Panc1 (cell line): ENCODE measurements around the gene SLC6A6. TPM values are rescaled to one million over a fixed set of nuclear protein-coding genes. Genes with fewer than 3 reads are reported as not detected.

Source experiments
- ATAC-seq: fragments of 200-7000 bp; cut with Tn5 transposase; 2 replicates; pipeline ENCODE4 v1.9.1; 2020; ENCODE audit warnings: mild to moderate bottlenecking, moderate library complexity
- BruUV-seq: library from RNA; stranded (reverse); fragments of 400-500 nt; replicated peaks from 2 replicates; lab custom pipeline; 2021; lab: Mats Ljungman, UMichigan
- CTCF ChIA-PET: fragments of 300-600 bp; sonication (Branson Sonifier 250); formaldehyde crosslinking; loops from one replicate; lab custom pipeline; 2022; ENCODE audit warnings: antibody characterized with exemption; lab: Charles Lee
- POLR2A ChIA-PET: fragments of 300-600 bp; sonication (Branson Sonifier 250); formaldehyde crosslinking; loops from one replicate; lab custom pipeline; 2022; ENCODE audit warnings: antibody characterized with exemption; lab: Charles Lee
- DNase-seq: peaks from one replicate; pipeline ENCODE4 v3.0.0-alpha.2; 2010; ENCODE audit warnings: low read depth, low spot score
- H3K27ac ChIP-seq: 2 replicates; pipeline ENCODE4 v1.5.1; 2011; ENCODE audit warnings: mild to moderate bottlenecking, low read length, inconsistent platforms
- H3K27me3 ChIP-seq: fragments of 200-500 bp; sonication (Bioruptor generic); 2 replicates; pipeline ENCODE4 v1.6.0; 2014; ENCODE audit warnings: low read length, inconsistent platforms; ENCODE audit not compliant: control insufficient read depth, insufficient read depth
- H3K36me3 ChIP-seq: fragments of 200-500 bp; sonication (Bioruptor generic); 2 replicates; pipeline ENCODE4 v1.5.1; 2014; ENCODE audit warnings: inconsistent platforms, mild to moderate bottlenecking, low read length, moderate library complexity; ENCODE audit not compliant: control insufficient read depth, insufficient read depth
- H3K4me1 ChIP-seq: 2 replicates; pipeline ENCODE4 v1.5.1; 2011; ENCODE audit warnings: inconsistent platforms, mild to moderate bottlenecking, low read length, moderate library complexity; ENCODE audit not compliant: control insufficient read depth, insufficient read depth
- H3K4me3 ChIP-seq, 2 experiments: 2 replicates each; pipeline ENCODE4 v1.5.1; 2011 to 2012; ENCODE audit warnings: low read depth in 2 of 2, low read length in 2 of 2, mild to moderate bottlenecking in 2 of 2, inconsistent platforms in 1 of 2, moderate library complexity in 1 of 2
- H3K9me3 ChIP-seq: fragments of 200-500 bp; sonication (Bioruptor generic); 2 replicates; pipeline ENCODE4 v1.5.1; 2014; ENCODE audit warnings: low read depth, mild to moderate bottlenecking, inconsistent platforms, low read length, moderate library complexity; ENCODE audit not compliant: control insufficient read depth, insufficient read depth
- POLR2AphosphoS5 ChIP-seq: IDR thresholded peaks from 2 replicates; pipeline ENCODE4 v1.6.1; 2012; ENCODE audit warnings: mild to moderate bottlenecking, low read depth, low read length, moderate library complexity
- SIN3A ChIP-seq: IDR thresholded peaks from 2 replicates; pipeline ENCODE4 v1.6.1; 2012; ENCODE audit warnings: low read depth, mild to moderate bottlenecking, low read length, moderate library complexity, borderline replicate concordance; ENCODE audit not compliant: insufficient read depth
- TCF7L2 ChIP-seq: IDR thresholded peaks from 2 replicates; pipeline ENCODE4 v1.6.1; 2011; ENCODE audit warnings: mild to moderate bottlenecking, low read depth, low read length, inconsistent platforms
- in situ Hi-C: cut with HindIII; loops from 2 replicates; pipeline ENCODE4 v1.10.0; 2016; ENCODE audit warnings: low sequenced_read_pairs, low pct_unique_long_range_greater_than_20kb
- intact Hi-C: fragments of 100-400 bp; cut with micrococcal nuclease; formaldehyde crosslinking; loops from one replicate; pipeline ENCODE4 v1.10.0; 2022; ENCODE audit not compliant: unreplicated experiment
- total RNA-seq: library from RNA; stranded (reverse); gene quantifications from one replicate; pipeline ENCODE4 v1.2.1, GENCODE V29; 2021; ENCODE audit not compliant: unreplicated experiment
- TF ChIP-seq, protein P1 (sequence below), 2 experiments: IDR thresholded peaks; 2 replicates each; pipeline ENCODE4 v1.6.1; 2011 to 2012; ENCODE audit warnings: low read depth in 2 of 2, control low read depth in 1 of 2, low read length in 1 of 2, mild to moderate bottlenecking in 1 of 2, moderate library complexity in 1 of 2; ENCODE audit not compliant: insufficient read depth in 1 of 2
- TF ChIP-seq, protein P2 (sequence below): fragments of 450-650 bp; IDR thresholded peaks from 2 replicates; pipeline ENCODE4 v1.5.1; 2017; ENCODE audit warnings: mild to moderate bottlenecking

SLC6A6 gene
- total RNA-seq, 1 experiment from 2014 or later = 61.0 TPM

DNA sequence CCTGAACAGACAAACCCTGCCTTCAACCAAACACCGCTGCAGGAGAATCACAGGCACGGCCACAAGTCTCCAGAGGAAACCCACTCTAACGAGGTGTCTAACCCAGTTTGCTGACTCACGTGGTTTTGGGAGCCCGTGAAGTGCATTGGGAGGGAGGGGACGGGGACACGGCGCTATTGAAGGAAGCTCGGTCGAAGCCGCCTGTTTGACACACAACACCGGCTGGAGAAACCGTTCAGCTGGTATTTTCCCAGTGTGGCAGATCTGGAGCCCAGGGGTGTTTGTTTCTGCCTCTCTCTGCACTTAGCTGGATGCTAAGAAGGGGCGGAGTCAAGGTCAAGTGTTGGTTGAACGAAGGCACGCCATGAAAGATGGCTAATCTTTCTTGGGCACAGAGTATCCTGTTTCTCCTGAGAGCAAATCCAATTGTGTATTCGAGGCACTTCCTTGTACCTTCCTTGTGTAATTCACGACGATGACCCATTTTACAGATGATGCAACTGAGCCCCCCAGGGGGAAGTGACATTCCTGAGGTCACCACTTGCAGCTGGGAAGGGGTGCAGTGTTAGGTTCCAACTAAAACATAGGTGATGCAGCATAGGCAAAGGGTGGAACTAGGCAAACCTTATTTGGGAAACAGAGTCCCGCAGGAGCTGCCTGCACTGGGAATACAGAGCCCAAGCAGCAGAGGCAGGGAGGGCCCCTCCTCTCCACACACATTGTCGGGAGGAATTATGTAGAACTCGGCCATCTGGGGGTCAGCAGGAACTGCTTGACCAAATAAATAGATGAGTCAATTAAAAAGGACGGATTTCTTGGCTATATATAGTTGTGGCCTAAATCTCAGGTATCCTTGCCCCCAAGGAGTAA is 22.5 kb downstream of the SLC6A6 start:
- ChIA-PET POLR2A (no interaction called here), CTCF (no interaction called here)
- H3K27ac ChIP-seq = peak overlapping the region; percentile 61
- no peak overlapping the region for H3K4me3 ChIP-seq
- intact Hi-C loops (no loop called here), in situ Hi-C loops (no loop called here)
- TF ChIP-seq, protein P1, sequence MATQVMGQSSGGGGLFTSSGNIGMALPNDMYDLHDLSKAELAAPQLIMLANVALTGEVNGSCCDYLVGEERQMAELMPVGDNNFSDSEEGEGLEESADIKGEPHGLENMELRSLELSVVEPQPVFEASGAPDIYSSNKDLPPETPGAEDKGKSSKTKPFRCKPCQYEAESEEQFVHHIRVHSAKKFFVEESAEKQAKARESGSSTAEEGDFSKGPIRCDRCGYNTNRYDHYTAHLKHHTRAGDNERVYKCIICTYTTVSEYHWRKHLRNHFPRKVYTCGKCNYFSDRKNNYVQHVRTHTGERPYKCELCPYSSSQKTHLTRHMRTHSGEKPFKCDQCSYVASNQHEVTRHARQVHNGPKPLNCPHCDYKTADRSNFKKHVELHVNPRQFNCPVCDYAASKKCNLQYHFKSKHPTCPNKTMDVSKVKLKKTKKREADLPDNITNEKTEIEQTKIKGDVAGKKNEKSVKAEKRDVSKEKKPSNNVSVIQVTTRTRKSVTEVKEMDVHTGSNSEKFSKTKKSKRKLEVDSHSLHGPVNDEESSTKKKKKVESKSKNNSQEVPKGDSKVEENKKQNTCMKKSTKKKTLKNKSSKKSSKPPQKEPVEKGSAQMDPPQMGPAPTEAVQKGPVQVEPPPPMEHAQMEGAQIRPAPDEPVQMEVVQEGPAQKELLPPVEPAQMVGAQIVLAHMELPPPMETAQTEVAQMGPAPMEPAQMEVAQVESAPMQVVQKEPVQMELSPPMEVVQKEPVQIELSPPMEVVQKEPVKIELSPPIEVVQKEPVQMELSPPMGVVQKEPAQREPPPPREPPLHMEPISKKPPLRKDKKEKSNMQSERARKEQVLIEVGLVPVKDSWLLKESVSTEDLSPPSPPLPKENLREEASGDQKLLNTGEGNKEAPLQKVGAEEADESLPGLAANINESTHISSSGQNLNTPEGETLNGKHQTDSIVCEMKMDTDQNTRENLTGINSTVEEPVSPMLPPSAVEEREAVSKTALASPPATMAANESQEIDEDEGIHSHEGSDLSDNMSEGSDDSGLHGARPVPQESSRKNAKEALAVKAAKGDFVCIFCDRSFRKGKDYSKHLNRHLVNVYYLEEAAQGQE (IDR thresholded peaks at IDR 0.05; ENCODE audit: insufficient read depth in 1 of 2, low read depth in 2 of 2, low read length in 1 of 2) = no peak
- BruUV-seq = TSS peak; percentile 4
- H3K27me3 ChIP-seq = no peaks in the 10 kb centered on the region
- H3K36me3 ChIP-seq = no peaks in the 10 kb centered on the region
- no peaks in the 10 kb centered on the region for H3K9me3 ChIP-seq
- peaks cover 66% of the 10 kb centered on the region for H3K4me1 ChIP-seq
- no peak; the same call in 1 of the 2 replicates for ATAC-seq
- DNase-seq = no peak

- H3K27ac ChIP-seq = peak overlapping the region; percentile 63
- no peaks in the 10 kb centered on the region for H3K27me3 ChIP-seq
- CTCF ChIA-PET = no interaction called here
- intact Hi-C loops = no loop called here
- peaks cover 72% of the 10 kb centered on the region for H3K4me1 ChIP-seq
- DNase-seq (no peak), ATAC-seq (peak; percentile 59)
- no TSS peak for BruUV-seq
- no peak for TF ChIP-seq POLR2AphosphoS5
- TF ChIP-seq TCF7L2 = no peak
- TF ChIP-seq, protein P2, sequence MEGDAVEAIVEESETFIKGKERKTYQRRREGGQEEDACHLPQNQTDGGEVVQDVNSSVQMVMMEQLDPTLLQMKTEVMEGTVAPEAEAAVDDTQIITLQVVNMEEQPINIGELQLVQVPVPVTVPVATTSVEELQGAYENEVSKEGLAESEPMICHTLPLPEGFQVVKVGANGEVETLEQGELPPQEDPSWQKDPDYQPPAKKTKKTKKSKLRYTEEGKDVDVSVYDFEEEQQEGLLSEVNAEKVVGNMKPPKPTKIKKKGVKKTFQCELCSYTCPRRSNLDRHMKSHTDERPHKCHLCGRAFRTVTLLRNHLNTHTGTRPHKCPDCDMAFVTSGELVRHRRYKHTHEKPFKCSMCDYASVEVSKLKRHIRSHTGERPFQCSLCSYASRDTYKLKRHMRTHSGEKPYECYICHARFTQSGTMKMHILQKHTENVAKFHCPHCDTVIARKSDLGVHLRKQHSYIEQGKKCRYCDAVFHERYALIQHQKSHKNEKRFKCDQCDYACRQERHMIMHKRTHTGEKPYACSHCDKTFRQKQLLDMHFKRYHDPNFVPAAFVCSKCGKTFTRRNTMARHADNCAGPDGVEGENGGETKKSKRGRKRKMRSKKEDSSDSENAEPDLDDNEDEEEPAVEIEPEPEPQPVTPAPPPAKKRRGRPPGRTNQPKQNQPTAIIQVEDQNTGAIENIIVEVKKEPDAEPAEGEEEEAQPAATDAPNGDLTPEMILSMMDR = no peak
- TF ChIP-seq, protein P1 (IDR thresholded peaks at IDR 0.05; ENCODE audit: insufficient read depth in 1 of 2, low read depth in 2 of 2, low read length in 1 of 2) = no peak
- no peak for TF ChIP-seq SIN3A
- in situ Hi-C loops = no loop called here
- H3K9me3 ChIP-seq = no peaks in the 10 kb centered on the region
- POLR2A ChIA-PET = interaction anchor here (0.5 kb wide), 1 partner anchor 18 kb away, joined by 4 read pairs; no protein-coding TSS in a partner anchor
- no peaks in the 10 kb centered on the region for H3K36me3 ChIP-seq
- H3K4me3 ChIP-seq = no peak overlapping the region
Observed at GRCh38 chr3:14425581-14426304, 23.3 kb downstream of the SLC6A6 start.
